Ramos (cell line): Measurements from ENCODE around the gene FERMT3.

ENCODE experiments used
- in situ Hi-C: fragments of 300-500 bp; cut with MboI; formaldehyde crosslinking; loops from one replicate; pipeline ENCODE4 v1.14.3; 2022; ENCODE audit warnings: low sequenced_read_pairs; ENCODE audit not compliant: unreplicated experiment

Gene FERMT3

DNA sequence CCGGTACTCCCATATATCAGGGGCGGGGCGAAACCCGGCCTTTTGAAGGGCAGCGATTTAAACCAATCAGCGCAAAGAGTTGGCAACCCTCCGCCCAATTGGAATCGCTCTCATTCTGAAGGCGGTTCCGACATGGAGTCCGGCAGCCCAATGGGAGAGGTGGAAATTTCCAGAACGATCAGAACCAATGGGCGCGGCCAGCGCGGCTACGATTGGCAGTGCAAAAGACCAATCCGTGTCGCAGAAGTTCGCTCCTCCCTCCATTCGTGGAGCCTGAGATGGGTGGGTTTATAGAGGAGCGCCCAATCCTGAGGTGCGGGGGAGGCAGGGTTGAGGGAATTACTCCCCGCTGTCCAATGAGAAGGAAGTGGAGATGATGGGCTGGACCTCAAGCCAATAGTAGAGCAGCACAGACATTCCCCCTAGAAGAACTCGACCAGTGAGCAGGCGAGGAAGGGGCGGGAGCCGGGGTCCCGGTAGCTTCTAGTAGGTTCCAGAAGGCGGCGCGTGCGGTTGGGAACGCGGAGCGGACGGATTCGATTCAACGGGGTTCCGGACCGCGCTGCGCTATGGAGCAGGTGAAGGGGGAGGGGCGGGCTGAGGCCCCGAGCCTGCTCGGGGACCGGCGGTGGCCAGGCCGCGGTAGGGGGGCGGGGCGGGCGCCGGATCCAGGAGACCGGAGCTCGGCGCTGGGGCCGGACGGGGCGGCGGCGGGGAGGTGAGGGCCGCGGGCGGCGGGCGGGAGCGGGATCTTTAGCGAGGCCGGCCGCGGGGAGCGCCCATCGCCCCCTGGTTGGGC lies 20.6 kb upstream of the FERMT3 start, which contains the start of gene STIP1:
Gene STIP1 (plus strand): TSS at position 479 of the 799 bp plus-strand sequence. CDS start 91 bp downstream, at position 570.
- in situ Hi-C loops: no loop called here

DNA sequence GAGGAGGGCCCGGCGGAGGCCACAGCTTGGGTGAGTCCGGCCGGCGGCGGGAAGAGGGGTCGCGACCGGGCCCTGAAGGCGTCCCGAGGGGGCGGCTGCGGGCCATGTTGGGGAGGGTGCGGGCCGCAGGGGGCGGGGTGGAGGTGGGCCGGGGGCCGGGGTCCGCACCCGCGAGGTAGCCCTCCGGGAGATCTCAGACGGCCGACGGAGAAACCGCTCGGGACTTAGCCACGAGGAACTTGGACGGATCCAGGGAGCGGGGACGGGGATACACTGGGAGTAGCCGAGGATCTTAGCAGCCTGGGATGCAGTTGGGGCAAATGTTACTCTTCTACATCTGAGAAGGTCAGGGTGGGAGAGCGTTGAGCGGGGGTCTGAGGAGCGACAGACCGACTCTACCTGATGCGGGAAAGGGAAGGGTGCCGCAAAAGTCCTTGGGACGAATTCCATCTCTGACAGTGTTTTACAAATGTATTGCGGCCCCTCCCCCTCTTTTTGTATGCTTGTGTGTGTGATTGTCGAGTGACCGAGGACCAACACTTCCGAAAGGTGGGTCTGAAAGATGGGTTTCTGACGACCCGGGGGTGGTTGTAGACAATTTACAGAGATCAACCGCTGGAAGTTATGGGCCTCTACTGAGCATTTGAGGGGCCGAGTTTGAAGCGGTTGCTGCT lies 19.9 kb upstream of the FERMT3 start:
- in situ Hi-C loops: no loop called here

DNA sequence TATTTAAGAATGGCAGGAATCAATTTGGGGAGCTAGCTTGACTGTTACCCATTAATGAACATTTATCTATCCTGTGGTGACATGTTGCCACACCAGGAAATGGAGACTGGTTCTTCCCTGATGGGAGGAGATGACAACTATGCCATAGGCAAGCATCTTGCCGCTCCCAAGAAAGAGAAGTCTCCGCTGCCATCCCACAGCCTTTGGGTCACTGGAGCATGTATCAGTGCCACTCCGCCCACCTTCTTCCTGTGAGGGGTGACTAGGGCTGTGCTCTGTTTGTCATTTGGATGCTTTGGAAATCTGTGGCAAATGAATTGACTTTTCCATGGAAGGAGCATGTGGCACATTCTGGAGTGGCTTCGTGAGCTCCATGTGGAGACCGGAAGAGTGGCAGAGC lies 14.1 kb upstream of the FERMT3 start:
- in situ Hi-C loops: no loop called here

DNA sequence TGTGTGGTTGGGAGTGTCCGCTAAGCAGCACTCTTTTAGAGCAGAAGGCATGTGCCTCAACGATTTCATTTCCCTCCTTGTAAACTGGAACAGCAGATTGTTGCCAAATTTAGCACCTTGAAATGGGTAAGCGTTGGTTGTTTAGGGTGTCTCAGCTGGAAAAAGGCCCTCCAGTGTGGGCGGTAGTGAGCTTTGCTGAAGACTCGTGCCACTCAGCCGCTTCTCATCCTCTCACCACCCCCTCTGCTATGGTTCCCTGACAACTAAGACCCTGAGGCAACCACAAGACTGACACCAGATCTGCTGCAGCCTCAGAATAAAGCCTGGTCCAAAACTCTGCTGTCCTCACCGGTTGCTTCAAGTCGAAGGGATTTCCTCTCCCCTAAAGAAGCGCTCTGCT lies 9.9 kb upstream of the FERMT3 start:
- in situ Hi-C loops: no loop called here

DNA sequence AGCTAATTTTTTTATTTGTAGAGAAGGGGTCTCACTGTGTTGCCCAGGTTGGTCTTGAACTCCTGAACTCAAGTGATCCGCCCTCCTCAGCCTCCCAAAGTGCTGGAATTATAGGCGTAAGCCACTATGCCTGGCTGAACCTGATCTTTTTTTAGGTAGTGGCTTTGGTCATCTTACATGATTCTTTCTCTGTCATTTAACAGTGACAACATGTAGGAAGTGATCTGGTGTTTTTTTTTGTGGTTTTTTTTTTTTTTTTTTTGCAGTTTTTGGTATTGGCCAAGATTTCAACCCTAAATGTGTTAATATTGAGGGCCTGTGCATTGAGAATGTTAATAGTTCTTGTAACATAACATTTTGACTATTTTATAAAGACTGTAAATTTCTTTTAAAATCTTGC lies 8.0 kb upstream of the FERMT3 start:
- in situ Hi-C loops: no loop called here

DNA sequence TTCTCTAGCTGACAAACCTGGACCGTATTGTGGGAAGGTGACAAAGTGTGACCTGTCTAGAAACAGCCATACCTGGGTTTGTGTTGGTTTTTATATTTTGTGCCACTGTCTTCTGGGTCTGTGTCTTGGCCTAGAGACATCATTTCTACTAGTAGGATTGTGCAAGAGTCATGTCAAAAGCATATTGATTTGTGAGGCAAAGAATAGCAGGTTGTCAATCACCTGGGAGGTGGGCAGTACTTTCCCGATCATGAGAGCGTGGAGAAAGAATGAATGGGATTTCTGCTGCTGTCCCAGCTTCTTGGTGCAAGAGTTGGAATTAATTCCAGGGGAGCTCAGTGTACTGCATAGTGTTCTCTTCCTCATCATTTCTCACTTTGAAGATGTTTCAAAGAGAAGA lies 5.0 kb upstream of the FERMT3 start:
- in situ Hi-C loops: loop anchor here (5.0 kb wide), 1 partner anchor 101 kb away; the partner anchor contains the start of gene CATSPERZ

DNA sequence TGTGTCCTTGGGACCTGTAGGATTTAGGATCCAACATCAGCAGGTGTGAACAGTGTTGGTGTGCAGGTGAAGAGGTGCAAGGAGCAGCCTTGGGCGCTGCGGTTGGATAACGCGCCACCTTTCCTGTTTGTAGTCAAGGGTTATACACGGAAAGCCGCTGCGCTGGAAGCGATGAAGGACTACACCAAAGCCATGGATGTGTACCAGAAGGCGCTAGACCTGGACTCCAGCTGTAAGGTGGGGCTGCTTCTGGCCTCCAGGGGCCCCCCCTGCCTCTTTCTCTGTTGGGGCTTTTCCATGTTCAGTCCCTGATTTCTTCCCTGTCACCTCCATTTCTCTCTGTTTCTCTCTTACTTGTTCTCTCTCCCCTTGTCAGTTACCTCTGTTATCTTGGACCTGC lies 3.5 kb upstream of the FERMT3 start:
- in situ Hi-C loops: loop anchor here (5.0 kb wide), 1 partner anchor 99 kb away; the partner anchor contains the start of gene CATSPERZ

DNA sequence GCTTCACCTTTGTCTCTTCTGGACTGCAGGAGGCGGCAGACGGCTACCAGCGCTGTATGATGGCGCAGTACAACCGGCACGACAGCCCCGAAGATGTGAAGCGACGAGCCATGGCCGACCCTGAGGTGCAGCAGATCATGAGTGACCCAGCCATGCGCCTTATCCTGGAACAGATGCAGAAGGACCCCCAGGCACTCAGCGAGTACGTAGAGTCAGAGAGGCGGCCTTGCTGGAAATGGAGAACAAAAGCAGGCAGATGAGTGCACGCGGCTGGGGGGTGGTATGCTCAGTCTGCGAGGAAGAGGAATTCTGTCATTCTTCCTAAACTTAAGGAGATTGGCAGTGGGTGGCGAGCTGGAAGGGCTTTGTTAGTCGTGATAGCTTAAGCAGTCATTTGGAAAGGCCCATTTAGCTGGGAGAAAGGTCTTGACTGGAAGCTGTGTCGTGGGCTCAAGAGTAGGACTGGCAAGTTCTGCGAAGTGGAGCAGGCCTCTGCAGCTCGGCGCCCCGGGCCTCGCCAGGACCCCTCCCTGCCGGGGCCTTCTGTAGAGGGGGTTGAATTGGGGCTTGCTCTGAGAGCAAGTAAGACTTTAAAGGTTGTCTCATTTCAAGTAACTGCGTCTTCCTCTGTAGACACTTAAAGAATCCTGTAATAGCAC lies 3.0 kb upstream of the FERMT3 start:
- in situ Hi-C loops: loop anchor here (5.0 kb wide), 1 partner anchor 99 kb away; the partner anchor contains the start of gene CATSPERZ

DNA sequence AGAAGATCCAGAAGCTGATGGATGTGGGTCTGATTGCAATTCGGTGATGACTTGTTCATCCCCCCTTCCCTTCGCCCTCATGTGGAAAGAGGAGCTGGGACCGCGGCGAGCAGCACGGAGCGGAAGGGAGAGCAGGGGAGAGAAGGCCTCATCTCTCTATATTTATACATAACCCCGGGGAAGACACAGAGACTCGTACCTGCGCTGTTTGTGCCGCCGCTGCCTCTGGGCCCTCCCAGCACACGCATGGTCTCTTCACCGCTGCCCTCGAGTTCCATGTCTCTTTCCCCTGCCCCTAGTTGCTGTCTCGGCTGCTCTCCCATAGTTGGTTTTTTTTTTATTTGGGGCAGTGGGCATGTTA lies 2.5 kb upstream of the FERMT3 start:
- in situ Hi-C loops: loop anchor here (5.0 kb wide), 1 partner anchor 98 kb away; the partner anchor contains the start of gene CATSPERZ

DNA sequence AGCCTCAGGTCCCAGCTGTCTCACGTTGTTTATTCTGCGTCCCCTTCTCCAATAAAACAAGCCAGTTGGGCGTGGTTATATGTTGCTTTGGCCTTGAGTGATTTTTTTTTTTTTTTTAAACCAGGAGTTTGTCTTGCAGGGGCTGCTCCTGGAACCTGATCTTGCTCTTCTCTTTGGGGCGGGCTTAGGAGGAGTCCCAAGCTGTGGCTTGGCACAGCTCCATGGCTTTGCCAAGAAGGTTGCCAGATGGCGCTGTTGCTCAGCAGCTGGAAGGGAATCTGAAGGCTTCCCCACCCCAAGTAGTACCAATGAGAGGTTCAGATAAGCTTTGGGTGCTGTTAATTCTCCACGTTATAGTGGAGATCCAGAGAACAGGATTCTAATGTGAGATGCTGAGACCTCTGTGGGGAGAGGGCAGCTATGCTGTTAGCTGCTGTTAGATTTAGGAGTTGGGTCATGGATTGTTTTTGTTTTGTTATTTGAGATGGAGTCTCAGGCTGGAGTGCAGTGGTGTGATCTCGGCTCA lies 2.0 kb upstream of the FERMT3 start:
- in situ Hi-C loops: loop anchor here (5.0 kb wide), 1 partner anchor 98 kb away; the partner anchor contains the start of gene CATSPERZ

DNA sequence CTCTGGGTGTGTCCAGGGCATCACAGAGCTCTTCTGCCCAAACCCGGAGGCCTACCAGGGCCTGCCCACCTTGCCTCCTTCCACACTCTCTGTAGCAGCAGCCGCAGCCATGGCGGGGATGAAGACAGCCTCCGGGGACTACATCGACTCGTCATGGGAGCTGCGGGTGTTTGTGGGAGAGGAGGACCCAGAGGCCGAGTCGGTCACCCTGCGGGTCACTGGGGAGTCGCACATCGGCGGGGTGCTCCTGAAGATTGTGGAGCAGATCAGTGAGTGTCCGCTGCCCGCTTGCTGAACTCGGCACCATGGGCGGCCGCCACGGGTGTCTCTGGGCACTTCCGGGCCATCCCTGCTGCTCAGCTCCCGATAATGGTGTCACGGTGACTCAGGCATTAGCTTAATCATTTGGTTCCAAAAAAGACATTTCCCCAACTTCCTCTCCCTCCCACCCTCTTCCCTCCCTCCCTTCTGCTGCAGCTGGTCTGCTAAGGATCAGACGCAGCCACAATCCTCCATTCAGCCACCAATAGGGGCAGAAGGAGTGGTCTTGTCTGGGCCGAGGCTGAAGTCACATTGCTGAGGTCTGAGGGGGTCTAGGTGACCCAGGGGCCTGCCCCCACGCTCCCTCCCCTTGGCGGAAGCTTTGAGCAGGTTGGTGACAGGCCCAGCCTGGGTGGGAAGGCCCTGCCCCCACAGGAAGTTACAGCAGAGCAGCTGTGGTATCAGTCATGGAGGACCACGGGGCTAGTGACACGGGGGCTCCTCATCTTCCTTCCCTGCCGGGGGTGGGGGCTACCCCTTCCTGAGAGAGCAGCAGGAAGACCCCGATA lies 950 bp downstream of the FERMT3 start:
- in situ Hi-C loops: no loop called here

DNA sequence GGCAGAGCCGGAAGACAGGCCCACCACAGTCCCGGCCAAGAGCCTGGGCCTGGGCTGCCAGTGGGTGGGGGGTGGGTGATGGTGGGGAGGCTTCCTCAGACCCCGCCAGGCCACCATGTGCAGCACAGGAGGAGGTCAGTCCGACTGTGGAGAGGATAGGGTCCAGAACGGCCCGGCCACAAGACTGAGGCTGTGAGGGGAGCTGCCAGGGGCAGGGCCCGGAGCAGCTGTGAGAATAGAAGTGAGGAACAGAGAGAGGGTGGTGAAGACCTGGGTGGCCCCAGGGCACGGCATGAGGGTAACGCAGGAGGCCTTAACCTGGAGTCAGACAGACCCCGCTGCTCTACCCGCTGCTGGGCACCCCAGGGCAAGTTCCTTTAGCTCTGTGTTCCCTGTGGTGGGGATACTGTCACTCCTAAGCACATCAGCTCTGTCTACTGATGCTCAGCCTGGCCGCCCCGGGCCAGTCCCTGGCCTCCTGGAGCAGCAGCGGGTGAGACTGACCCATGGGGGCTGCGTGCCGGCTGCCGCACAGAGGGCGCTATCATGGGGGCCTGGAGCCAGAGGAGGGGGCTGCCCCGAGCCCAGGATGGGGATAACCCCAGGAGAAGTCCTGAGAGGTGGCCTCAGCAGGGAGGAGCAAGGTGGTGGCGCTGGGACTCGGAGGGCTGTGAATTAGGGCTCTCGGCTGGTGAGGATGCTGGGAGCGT lies 1.7 kb downstream of the FERMT3 start:
- in situ Hi-C loops: no loop called here

DNA sequence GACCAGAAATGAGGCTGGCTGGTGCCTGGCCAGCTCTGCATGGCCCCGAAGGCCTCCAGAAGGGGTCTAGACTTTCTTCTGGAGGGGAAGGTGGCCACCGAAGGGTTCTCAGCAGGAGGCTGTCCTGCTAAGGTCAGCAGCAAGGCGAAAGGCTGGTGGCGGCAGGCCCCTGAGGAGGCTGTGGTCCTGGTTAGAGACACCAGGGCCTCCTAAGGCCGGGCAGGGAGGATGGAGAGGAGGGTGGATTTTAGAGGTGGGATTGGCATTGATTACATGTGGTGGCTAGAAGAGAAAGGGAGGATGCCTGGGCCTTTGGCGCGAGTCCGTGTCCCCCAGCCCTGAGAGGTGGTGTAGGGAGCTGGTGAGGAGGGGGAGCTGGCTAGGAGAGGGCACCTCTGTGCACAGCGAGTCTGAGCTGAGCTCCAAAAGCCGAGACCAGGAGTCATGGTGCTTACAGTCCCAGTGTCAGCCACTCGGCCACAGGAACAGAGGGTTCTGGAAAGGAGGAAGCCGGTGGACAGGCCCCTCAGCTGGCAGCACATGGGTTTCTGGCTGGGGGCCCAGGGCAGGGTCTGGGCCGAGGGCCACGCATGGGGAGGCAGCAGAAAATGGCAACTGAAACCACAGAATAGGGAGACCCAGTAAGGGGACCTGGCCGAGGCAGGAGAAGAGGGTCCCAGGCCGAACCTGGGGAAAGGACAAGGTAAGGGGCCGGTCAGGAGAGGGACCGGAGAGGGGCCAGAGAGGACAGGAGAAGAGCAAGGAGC lies 2.5 kb downstream of the FERMT3 start:
- in situ Hi-C loops: no loop called here

DNA sequence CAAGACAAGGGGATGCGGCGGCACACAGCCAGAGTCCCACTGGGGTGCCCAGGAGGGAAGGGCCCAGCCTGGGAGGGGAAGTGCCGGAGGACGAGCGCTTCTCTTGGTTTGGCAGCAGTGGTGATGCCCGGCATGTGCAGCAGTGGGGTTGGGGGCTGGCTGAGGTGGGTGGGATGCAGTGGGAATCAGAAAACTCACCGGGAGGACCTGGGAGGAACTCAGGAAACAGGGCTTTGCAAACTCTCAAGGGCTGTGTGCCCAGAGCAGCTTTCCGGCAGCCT lies 3.0 kb downstream of the FERMT3 start:
- in situ Hi-C loops: no loop called here

DNA sequence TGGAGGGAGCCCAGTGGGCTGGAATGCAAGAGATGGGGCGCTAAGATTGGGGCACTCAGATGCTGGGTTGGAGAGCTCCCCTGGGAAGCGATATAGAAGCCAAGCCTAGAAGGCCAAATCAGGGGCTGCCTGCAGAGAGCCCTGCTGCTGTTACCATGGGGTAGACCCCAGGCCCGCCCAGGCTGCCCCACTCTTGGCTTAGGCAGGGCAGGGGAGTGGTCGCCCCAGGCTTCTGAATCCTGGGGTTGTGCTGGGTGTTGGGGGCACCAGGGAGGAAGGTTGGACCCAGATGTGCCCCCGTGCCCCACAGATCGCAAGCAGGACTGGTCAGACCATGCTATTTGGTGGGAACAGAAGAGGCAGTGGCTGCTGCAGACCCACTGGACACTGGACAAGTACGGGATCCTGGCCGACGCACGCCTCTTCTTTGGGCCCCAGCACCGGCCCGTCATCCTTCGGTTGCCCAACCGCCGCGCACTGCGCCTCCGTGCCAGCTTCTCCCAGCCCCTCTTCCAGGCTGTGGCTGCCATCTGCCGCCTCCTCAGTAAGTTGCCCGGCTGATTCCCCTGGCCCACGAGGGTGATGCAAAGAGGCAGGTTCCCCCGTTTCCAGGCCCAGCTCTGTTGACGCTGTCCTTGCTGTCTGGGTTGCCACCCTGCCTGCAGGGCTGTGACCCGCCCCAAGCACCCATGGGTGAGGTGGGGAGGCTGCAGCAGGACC lies 3.9 kb downstream of the FERMT3 start:
- in situ Hi-C loops: no loop called here

DNA sequence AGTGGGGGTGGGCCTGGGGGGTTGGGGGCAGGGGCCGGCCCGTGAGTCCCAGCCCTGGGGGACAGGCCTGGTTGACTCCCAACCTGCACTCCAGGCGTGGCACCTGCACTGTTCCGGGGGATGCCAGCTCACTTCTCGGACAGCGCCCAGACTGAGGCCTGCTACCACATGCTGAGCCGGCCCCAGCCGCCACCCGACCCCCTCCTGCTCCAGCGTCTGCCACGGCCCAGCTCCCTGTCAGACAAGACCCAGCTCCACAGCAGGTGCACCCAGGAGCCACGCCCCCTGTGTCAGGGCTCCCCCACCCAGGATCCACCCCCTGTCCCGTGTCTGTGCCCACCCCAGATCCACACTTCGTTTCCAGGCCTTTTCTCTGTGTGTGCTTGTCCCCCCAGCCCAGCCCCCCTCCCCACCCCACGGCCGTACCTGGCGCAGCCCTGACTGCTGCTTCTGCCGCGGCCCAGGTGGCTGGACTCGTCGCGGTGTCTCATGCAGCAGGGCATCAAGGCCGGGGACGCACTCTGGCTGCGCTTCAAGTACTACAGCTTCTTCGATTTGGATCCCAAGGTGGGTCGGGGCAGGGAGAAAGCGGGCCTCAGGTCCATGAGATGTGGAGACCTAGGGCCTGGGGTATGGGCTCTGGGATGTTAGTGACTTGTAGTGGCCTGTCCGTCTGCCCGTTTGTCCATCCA lies 4.8 kb downstream of the FERMT3 start:
- in situ Hi-C loops: no loop called here

DNA sequence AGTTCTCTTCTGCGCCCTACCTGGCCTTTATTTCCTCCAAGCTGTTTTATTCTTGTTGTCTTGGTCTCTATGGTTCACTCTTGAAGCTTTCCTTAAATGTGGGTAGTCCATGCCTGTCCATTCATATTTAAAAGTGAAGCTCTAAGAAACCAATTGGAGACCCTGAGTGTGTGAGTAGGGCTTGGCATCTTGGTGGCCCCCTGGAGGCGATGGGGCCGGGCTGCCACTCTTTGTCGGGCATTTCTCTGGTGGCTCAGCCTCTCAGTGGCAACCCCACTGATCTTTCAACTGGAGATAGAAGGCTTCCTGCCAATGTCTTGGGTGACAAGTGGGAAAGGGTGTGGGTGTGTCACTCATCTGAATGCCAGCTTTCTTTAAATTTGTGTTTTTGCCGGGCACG lies 10.4 kb downstream of the FERMT3 start:
- in situ Hi-C loops: no loop called here
